MM.1S (cell line): ENCODE measurements around the gene PTPRH.

Experiments
- DNase-seq: peaks from one replicate; pipeline ENCODE4 v3.0.0-alpha.2; 2015
- H2AFZ ChIP-seq: fragments of 300-600 bp; sonication (generic); 2 replicates; pipeline ENCODE4 v1.6.0; 2016; ENCODE audit warnings: antibody characterized with exemption, low read length
- H3F3A ChIP-seq: fragments of 300-600 bp; sonication (generic); 2 replicates; pipeline ENCODE4 v1.6.1; 2016; ENCODE audit warnings: mild to moderate bottlenecking, antibody characterized with exemption, low read length, moderate library complexity, mixed read lengths; ENCODE audit not compliant: insufficient read depth
- H3K27ac ChIP-seq: fragments of 300-600 bp; sonication (generic); 2 replicates; pipeline ENCODE4 v1.5.1; 2016; ENCODE audit warnings: mild to moderate bottlenecking, low read length
- H3K27me3 ChIP-seq: fragments of 300-600 bp; sonication (generic); replicated peaks from 2 replicates; pipeline ENCODE4 v1.6.0; 2016; ENCODE audit warnings: low read length; ENCODE audit not compliant: insufficient read depth
- H3K36me3 ChIP-seq: fragments of 300-600 bp; sonication (generic); replicated peaks from 2 replicates; pipeline ENCODE4 v1.6.1; 2016; ENCODE audit warnings: mild to moderate bottlenecking, low read length, mixed read lengths; ENCODE audit not compliant: insufficient read depth
- H3K4me1 ChIP-seq: fragments of 300-600 bp; sonication (generic); 2 replicates; pipeline ENCODE4 v1.6.1; 2016; ENCODE audit warnings: low read length, mixed read lengths
- H3K4me2 ChIP-seq: fragments of 300-600 bp; sonication (generic); 2 replicates; pipeline ENCODE4 v1.6.0; 2016; ENCODE audit warnings: low read depth, low read length
- H3K4me3 ChIP-seq: fragments of 300-600 bp; sonication (generic); 2 replicates; pipeline ENCODE4 v1.5.1; 2016; ENCODE audit warnings: low read length, mixed read lengths
- H3K79me2 ChIP-seq: fragments of 300-600 bp; sonication (generic); 2 replicates; pipeline ENCODE4 v1.6.1; 2016; ENCODE audit warnings: mixed run types, low read length, mixed read lengths
- H3K9ac ChIP-seq: fragments of 300-600 bp; sonication (generic); 2 replicates; pipeline ENCODE4 v1.6.1; 2016; ENCODE audit warnings: low read length, mixed read lengths
- H3K9me2 ChIP-seq: fragments of 300-600 bp; sonication (generic); replicated peaks from 2 replicates; pipeline ENCODE4 v1.6.1; 2016; ENCODE audit warnings: mild to moderate bottlenecking, low read length, mixed read lengths; ENCODE audit not compliant: insufficient read depth
- H3K9me3 ChIP-seq: fragments of 300-600 bp; sonication (generic); replicated peaks from 2 replicates; pipeline ENCODE4 v1.6.1; 2016; ENCODE audit warnings: mild to moderate bottlenecking, low read length, mixed read lengths; ENCODE audit not compliant: insufficient read depth
- H4K20me1 ChIP-seq: fragments of 300-600 bp; sonication (generic); 2 replicates; pipeline ENCODE4 v1.6.1; 2016; ENCODE audit warnings: mild to moderate bottlenecking, low read length, moderate library complexity, mixed read lengths; ENCODE audit not compliant: insufficient read depth
- EZH2 ChIP-seq: fragments of 300-600 bp; sonication (generic); optimal IDR thresholded peaks from 2 replicates; pipeline ENCODE3; 2017; ENCODE audit warnings: low read depth, mild to moderate bottlenecking, antibody characterized with exemption, low read length, mixed read lengths
- EZH2phosphoT487 ChIP-seq: fragments of 300-600 bp; sonication (generic); IDR thresholded peaks from 2 replicates; pipeline ENCODE4 v1.6.1; 2018; ENCODE audit warnings: antibody characterized with exemption, low read length
- TF ChIP-seq, protein P1 (sequence below): fragments of 300-600 bp; sonication (generic); IDR thresholded peaks from 2 replicates; pipeline ENCODE4 v1.5.1; 2016; ENCODE audit warnings: antibody characterized with exemption, low read length, mixed read lengths

The PTPRH gene

DNA sequence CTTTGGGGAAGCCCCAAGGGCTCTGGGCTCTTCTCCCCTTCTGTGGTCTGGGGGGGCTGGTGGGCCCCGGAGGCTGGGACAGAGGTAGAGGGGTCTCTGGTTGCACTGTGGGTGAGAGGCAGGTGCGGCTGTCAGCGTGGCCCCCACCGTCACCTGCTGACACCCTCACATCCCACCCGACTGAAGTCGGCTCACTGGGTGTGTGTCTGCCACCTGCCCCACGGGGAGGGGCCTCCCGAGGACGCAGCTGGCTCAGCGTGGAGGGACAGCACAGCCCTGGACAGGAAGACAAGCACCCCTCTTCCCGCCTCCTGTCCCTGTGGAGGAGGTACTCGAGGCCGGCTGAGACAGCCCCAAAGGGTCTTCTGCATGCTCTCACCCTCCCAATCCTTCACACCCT lies 21.5 kb upstream of the PTPRH start:
- Histone ChIP-seq H3K27ac (no peak overlapping the region), H3K4me2 (no peak overlapping the region), H3K9me3 (no peaks in the 10 kb centered on the region), H3F3A (no peaks in the 10 kb centered on the region), H2AFZ (no peak overlapping the region), H3K36me3 (peaks cover 13% of the 10 kb centered on the region; the same call in 1 of the 2 replicates), H3K4me1 (no peaks in the 10 kb centered on the region), H3K27me3 (no peaks in the 10 kb centered on the region), H3K79me2 (peaks cover 25% of the 10 kb centered on the region), H3K4me3 (no peak overlapping the region), H3K9me2 (no peaks in the 10 kb centered on the region), H3K9ac (no peak overlapping the region), H4K20me1 (peaks cover 5% of the 10 kb centered on the region; the same call in 1 of the 2 replicates)
- TF ChIP-seq, protein P1, sequence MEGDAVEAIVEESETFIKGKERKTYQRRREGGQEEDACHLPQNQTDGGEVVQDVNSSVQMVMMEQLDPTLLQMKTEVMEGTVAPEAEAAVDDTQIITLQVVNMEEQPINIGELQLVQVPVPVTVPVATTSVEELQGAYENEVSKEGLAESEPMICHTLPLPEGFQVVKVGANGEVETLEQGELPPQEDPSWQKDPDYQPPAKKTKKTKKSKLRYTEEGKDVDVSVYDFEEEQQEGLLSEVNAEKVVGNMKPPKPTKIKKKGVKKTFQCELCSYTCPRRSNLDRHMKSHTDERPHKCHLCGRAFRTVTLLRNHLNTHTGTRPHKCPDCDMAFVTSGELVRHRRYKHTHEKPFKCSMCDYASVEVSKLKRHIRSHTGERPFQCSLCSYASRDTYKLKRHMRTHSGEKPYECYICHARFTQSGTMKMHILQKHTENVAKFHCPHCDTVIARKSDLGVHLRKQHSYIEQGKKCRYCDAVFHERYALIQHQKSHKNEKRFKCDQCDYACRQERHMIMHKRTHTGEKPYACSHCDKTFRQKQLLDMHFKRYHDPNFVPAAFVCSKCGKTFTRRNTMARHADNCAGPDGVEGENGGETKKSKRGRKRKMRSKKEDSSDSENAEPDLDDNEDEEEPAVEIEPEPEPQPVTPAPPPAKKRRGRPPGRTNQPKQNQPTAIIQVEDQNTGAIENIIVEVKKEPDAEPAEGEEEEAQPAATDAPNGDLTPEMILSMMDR, result no peak
- no peak for TF ChIP-seq EZH2phosphoT487
- TF ChIP-seq EZH2, result no peak
- DNase-seq, result no peak

DNA sequence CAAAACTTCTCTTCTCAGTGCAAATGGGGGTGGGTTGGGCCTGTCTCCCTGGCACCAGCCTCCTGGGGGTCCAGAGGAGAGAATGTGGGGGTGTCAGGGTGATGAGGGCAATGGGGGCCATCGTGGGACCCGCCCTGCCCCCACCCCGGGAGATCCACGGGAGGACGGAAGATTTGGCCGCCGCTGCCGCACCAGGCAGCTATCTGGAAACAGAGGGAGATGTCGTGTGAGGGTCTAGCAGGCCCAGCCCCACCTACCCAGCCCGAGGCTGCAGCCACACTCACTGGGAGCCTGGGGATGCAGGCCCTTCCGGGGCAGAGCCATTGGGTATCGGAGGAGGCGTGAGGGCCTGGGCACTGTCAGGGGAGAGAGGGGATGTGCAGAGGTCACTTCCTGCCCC lies 21.0 kb upstream of the PTPRH start:
- peaks cover 25% of the 10 kb centered on the region for H3K79me2 ChIP-seq
- H2AFZ ChIP-seq, result no peak overlapping the region
- no peaks in the 10 kb centered on the region for H3K9me2 ChIP-seq
- H3K4me2 ChIP-seq, result no peak overlapping the region
- H3F3A ChIP-seq, result no peaks in the 10 kb centered on the region
- H3K4me1 ChIP-seq, result no peaks in the 10 kb centered on the region
- no peaks in the 10 kb centered on the region for H3K27me3 ChIP-seq
- H3K36me3 ChIP-seq, result peaks cover 13% of the 10 kb centered on the region; the same call in 1 of the 2 replicates
- no peak overlapping the region for H3K27ac ChIP-seq
- TF ChIP-seq EZH2phosphoT487 (no peak), EZH2 (no peak)
- TF ChIP-seq, protein P1, result no peak
- H4K20me1 ChIP-seq, result peaks cover 5% of the 10 kb centered on the region; the same call in 1 of the 2 replicates
- H3K9me3 ChIP-seq, result no peaks in the 10 kb centered on the region
- no peak overlapping the region for H3K4me3 ChIP-seq
- DNase-seq, result no peak
- H3K9ac ChIP-seq, result no peak overlapping the region

DNA sequence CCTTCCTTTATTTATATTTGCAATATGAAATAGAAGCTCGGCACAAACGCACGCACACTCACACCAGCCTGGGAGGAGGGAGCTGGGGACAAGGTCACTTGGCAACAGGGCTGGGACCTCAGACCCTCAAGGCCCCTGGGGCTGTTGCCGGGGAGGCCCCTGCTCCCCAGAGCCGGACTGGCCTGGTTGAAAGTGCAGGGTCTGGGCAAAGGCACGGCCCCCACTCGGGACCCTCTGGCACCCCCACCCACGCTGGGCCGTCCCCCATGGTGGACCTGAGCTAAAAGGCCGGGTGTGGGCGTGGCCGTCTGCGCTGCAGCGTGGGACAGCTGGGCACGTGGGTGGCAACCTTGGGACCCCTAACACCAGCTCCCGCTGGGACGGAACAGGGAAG lies 20.5 kb upstream of the PTPRH start:
- H3F3A ChIP-seq, result no peaks in the 10 kb centered on the region
- H3K36me3 ChIP-seq, result peaks cover 13% of the 10 kb centered on the region; the same call in 1 of the 2 replicates
- no peak overlapping the region for H3K4me3 ChIP-seq
- no peak overlapping the region for H2AFZ ChIP-seq
- peaks cover 5% of the 10 kb centered on the region; the same call in 1 of the 2 replicates for H4K20me1 ChIP-seq
- H3K27me3 ChIP-seq, result no peaks in the 10 kb centered on the region
- H3K27ac ChIP-seq, result no peak overlapping the region
- H3K79me2 ChIP-seq, result peaks cover 25% of the 10 kb centered on the region
- H3K4me2 ChIP-seq, result no peak overlapping the region
- no peaks in the 10 kb centered on the region for H3K4me1 ChIP-seq
- TF ChIP-seq, protein P1, result no peak
- TF ChIP-seq EZH2 (no peak), EZH2phosphoT487 (no peak)
- no peaks in the 10 kb centered on the region for H3K9me3 ChIP-seq
- no peak overlapping the region for H3K9ac ChIP-seq
- no peaks in the 10 kb centered on the region for H3K9me2 ChIP-seq
- no peak for DNase-seq
